ENCODE measurements around the gene ZNF527.

The ZNF527 gene

DNA sequence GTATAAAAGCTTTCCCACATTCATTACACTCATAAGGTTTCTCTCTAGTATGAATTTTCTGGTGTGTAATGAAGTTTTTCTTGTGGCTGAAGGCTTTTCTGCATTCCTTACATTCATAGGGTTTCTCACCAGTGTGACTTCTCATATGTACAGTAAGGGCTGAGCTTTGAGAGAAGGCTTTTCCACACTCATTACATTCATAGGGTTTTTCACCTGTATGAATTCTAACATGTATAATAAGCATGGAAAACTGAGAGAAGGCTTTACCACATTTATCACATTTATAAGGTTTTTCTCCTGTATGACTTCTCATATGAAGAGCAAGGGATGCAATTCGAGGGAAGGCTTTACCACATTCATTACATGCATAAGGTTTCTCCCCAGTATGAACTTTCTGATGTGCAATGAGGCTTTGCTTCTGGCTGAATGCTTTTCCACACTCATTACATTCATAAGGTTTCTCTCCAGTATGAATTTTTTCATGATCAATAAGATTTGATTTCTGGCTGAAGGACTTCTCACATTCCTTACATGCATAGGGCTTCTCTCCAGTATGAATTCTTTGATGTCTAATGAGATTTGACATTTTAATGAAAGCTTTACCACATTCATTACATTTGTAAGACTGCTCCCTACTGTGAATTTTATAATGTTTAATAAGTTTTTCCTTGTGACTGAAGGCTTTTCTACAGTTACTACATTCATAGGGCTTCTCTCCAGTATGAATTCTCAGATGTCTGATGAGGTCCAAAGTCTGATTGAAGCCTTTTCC, 42.6 kb downstream of the ZNF527 start:
- in situ Hi-C loops (cut with HindIII; ENCODE audit: low pct_ligation_motif_present, low pct_unique_long_range_greater_than_20kb, low sequenced_read_pairs), result no loop called here
- no peak for DNase-seq
